MM.1S (cell line): ENCODE measurements around the gene CACNA1I.

Experiments used
- DNase-seq: peaks from one replicate; pipeline ENCODE4 v3.0.0-alpha.2; 2015
- H2AFZ ChIP-seq: fragments of 300-600 bp; sonication (generic); 2 replicates; pipeline ENCODE4 v1.6.0; 2016; ENCODE audit warnings: antibody characterized with exemption, low read length
- H3F3A ChIP-seq: fragments of 300-600 bp; sonication (generic); 2 replicates; pipeline ENCODE4 v1.6.1; 2016; ENCODE audit warnings: mild to moderate bottlenecking, antibody characterized with exemption, low read length, moderate library complexity, mixed read lengths; ENCODE audit not compliant: insufficient read depth
- H3K27ac ChIP-seq: fragments of 300-600 bp; sonication (generic); 2 replicates; pipeline ENCODE4 v1.5.1; 2016; ENCODE audit warnings: mild to moderate bottlenecking, low read length
- H3K27me3 ChIP-seq: fragments of 300-600 bp; sonication (generic); replicated peaks from 2 replicates; pipeline ENCODE4 v1.6.0; 2016; ENCODE audit warnings: low read length; ENCODE audit not compliant: insufficient read depth
- H3K36me3 ChIP-seq: fragments of 300-600 bp; sonication (generic); replicated peaks from 2 replicates; pipeline ENCODE4 v1.6.1; 2016; ENCODE audit warnings: mild to moderate bottlenecking, low read length, mixed read lengths; ENCODE audit not compliant: insufficient read depth
- H3K4me1 ChIP-seq: fragments of 300-600 bp; sonication (generic); 2 replicates; pipeline ENCODE4 v1.6.1; 2016; ENCODE audit warnings: low read length, mixed read lengths
- H3K4me2 ChIP-seq: fragments of 300-600 bp; sonication (generic); 2 replicates; pipeline ENCODE4 v1.6.0; 2016; ENCODE audit warnings: low read depth, low read length
- H3K4me3 ChIP-seq: fragments of 300-600 bp; sonication (generic); 2 replicates; pipeline ENCODE4 v1.5.1; 2016; ENCODE audit warnings: low read length, mixed read lengths
- H3K79me2 ChIP-seq: fragments of 300-600 bp; sonication (generic); 2 replicates; pipeline ENCODE4 v1.6.1; 2016; ENCODE audit warnings: mixed run types, low read length, mixed read lengths
- H3K9ac ChIP-seq: fragments of 300-600 bp; sonication (generic); 2 replicates; pipeline ENCODE4 v1.6.1; 2016; ENCODE audit warnings: low read length, mixed read lengths
- H3K9me2 ChIP-seq: fragments of 300-600 bp; sonication (generic); replicated peaks from 2 replicates; pipeline ENCODE4 v1.6.1; 2016; ENCODE audit warnings: mild to moderate bottlenecking, low read length, mixed read lengths; ENCODE audit not compliant: insufficient read depth
- H3K9me3 ChIP-seq: fragments of 300-600 bp; sonication (generic); replicated peaks from 2 replicates; pipeline ENCODE4 v1.6.1; 2016; ENCODE audit warnings: mild to moderate bottlenecking, low read length, mixed read lengths; ENCODE audit not compliant: insufficient read depth
- H4K20me1 ChIP-seq: fragments of 300-600 bp; sonication (generic); 2 replicates; pipeline ENCODE4 v1.6.1; 2016; ENCODE audit warnings: mild to moderate bottlenecking, low read length, moderate library complexity, mixed read lengths; ENCODE audit not compliant: insufficient read depth
- CTCF ChIP-seq: fragments of 300-600 bp; sonication (generic); IDR thresholded peaks from 2 replicates; pipeline ENCODE4 v1.5.1; 2016; ENCODE audit warnings: antibody characterized with exemption, low read length, mixed read lengths
- EZH2 ChIP-seq: fragments of 300-600 bp; sonication (generic); optimal IDR thresholded peaks from 2 replicates; pipeline ENCODE3; 2017; ENCODE audit warnings: low read depth, mild to moderate bottlenecking, antibody characterized with exemption, low read length, mixed read lengths
- EZH2phosphoT487 ChIP-seq: fragments of 300-600 bp; sonication (generic); IDR thresholded peaks from 2 replicates; pipeline ENCODE4 v1.6.1; 2018; ENCODE audit warnings: antibody characterized with exemption, low read length

CACNA1I gene

DNA sequence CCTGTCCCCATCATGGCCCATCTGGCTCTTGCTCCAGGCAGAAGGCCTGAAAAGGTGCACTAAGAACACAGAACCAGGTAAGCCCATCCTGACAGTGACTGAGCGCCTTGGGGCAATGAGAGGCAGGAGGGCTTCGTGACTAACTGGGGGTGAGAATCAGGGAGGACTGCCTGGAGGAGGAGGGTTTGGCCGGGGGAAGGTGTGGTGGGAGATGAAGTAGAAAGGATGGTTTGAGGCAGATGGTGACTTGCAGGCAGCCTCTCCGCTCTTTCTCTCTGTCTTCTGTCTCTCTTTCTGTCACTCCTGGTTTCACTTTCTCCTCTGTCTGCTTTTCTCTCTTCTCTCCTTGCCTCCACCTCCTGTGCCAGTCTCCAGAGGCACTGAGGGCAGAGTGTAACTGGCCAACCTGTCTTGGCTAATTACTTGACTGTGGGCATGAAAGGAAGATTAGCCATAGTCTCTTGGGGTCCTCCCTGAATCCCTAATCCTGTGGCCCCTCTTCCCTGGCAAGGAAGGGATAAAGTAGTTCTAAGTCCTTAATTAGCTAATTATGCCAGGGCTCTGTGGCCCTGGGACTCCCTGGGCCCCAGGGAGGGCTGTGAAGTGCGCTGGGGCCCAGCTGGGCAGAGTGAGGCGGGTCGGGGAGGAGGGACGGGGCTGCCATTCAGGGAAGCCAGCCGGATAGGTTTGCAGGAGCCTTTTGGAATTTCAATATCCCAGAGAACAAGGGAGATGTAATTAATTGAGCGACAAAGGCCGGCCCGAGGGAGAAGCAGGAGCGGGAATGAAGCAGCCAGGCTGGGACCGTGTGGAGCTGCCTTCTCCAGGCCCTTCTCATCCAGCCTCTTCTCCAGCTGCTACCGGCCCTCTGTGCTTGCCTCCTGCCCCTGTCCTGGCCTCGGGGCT is 61.1 kb downstream of the CACNA1I start:
- Histone ChIP-seq H3K4me1 (no peaks in the 10 kb centered on the region), H3K9ac (no peak overlapping the region), H3K27me3 (peaks cover 42% of the 10 kb centered on the region), H3K9me2 (no peaks in the 10 kb centered on the region), H3F3A (no peaks in the 10 kb centered on the region), H3K36me3 (no peaks in the 10 kb centered on the region), H3K9me3 (no peaks in the 10 kb centered on the region), H3K4me3 (no peak overlapping the region), H2AFZ (no peak overlapping the region), H3K79me2 (no peaks in the 10 kb centered on the region), H4K20me1 (no peaks in the 10 kb centered on the region), H3K4me2 (no peak overlapping the region), H3K27ac (no peak overlapping the region)
- no peak for DNase-seq
- TF ChIP-seq CTCF = no peak
- TF ChIP-seq EZH2phosphoT487 = no peak
- no peak for TF ChIP-seq EZH2

DNA sequence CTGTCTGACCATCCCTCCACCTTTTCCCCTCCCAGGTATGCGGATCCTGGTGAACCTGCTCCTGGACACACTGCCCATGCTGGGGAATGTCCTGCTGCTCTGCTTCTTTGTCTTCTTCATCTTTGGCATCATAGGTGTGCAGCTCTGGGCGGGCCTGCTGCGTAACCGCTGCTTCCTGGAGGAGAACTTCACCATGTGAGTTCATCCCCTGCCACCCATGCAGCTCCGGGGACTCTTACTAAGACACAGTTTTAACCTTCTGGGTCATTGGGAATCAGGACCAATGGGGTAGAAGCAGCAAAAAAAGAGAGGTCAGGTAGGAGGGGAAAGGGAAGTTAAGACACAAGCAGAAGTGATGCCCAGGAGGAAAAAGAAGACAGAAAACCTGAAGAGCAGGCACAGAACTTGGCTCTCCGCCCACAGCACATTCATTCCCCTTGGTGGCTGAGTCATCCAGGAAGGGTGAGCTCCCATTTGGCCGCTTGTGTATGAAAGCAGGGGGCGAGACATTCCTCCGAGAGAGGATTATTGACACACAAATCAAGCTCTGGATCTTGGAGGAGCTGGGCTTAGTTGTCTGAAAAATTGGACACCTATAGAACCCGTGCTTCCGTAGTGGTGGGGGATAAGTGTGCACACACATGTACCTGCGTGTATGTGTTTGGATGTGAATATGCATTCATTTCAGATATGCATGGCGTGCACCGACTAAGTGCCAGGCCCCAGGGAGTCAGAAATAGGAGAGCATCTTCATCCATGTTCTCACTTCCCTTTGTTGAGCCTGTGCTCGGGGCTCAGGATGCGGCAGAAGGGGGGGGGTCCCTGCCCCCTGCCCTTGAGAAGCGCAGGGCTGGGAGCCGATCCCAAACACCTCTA is 64.2 kb downstream of the CACNA1I start:
- Histone ChIP-seq H3K9ac (no peak overlapping the region), H3K9me3 (no peaks in the 10 kb centered on the region), H3K9me2 (no peaks in the 10 kb centered on the region), H3K4me3 (no peak overlapping the region), H2AFZ (no peak overlapping the region), H3K27me3 (peaks cover 13% of the 10 kb centered on the region), H4K20me1 (no peaks in the 10 kb centered on the region), H3K79me2 (no peaks in the 10 kb centered on the region), H3K4me1 (no peaks in the 10 kb centered on the region), H3F3A (no peaks in the 10 kb centered on the region), H3K4me2 (no peak overlapping the region), H3K27ac (no peak overlapping the region), H3K36me3 (no peaks in the 10 kb centered on the region)
- TF ChIP-seq CTCF = no peak
- no peak for DNase-seq

DNA sequence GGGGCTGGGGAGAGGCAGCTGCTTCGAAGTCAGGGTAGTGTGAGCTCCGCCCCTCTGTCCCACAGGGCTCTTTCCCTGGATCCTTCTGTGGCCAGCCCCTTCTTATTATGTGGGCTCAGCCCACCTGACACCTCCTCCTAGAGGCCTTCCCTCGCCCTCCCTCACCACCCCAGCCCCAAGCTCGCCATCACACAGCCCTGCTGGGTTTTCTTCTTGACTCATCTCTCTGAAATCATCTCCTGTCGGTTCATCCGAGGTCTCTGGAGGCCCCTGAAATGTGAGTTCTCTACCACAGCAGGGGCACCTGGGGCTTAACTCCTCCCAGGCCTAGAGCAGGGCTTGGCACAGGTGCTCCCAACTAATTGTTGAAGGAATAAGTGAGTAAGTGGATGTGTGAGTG is 65.2 kb downstream of the CACNA1I start:
- no peak overlapping the region for H3K4me2 ChIP-seq
- H3K79me2 ChIP-seq = no peaks in the 10 kb centered on the region
- no peak overlapping the region for H3K4me3 ChIP-seq
- H3K9ac ChIP-seq = no peak overlapping the region
- no peak overlapping the region for H3K27ac ChIP-seq
- TF ChIP-seq EZH2phosphoT487 (no peak), CTCF (no peak), EZH2 (no peak)
- no peaks in the 10 kb centered on the region for H3K9me3 ChIP-seq
- no peak for DNase-seq
- H3F3A ChIP-seq = no peaks in the 10 kb centered on the region
- no peaks in the 10 kb centered on the region for H3K36me3 ChIP-seq
- no peaks in the 10 kb centered on the region for H4K20me1 ChIP-seq
- H3K27me3 ChIP-seq = peaks cover 4% of the 10 kb centered on the region
- no peaks in the 10 kb centered on the region for H3K4me1 ChIP-seq
- no peaks in the 10 kb centered on the region for H3K9me2 ChIP-seq
- no peak overlapping the region for H2AFZ ChIP-seq
